GM21723 (cell line): ENCODE data around the gene NRIP2.

Experiments
- ATAC-seq: cut with Tn5 transposase; IDR thresholded peaks from one replicate; pipeline ENCODE4 v1.9.1; 2021; ENCODE audit warnings: mild to moderate bottlenecking, moderate library complexity; ENCODE audit not compliant: unreplicated experiment

The NRIP2 gene

GRCh38 chr12:2779281-2779680, 55.6 kb downstream of the NRIP2 start:
- ATAC-seq, result no peak

- no peak for ATAC-seq
Measured at GRCh38 chr12:2776129-2776806, 58.6 kb downstream of the NRIP2 start.

- ATAC-seq, result no peak
Measured at GRCh38 chr12:2775431-2775830, 59.4 kb downstream of the NRIP2 start.
